Measurements from ENCODE around the gene AGAP1.

Gene AGAP1

DNA sequence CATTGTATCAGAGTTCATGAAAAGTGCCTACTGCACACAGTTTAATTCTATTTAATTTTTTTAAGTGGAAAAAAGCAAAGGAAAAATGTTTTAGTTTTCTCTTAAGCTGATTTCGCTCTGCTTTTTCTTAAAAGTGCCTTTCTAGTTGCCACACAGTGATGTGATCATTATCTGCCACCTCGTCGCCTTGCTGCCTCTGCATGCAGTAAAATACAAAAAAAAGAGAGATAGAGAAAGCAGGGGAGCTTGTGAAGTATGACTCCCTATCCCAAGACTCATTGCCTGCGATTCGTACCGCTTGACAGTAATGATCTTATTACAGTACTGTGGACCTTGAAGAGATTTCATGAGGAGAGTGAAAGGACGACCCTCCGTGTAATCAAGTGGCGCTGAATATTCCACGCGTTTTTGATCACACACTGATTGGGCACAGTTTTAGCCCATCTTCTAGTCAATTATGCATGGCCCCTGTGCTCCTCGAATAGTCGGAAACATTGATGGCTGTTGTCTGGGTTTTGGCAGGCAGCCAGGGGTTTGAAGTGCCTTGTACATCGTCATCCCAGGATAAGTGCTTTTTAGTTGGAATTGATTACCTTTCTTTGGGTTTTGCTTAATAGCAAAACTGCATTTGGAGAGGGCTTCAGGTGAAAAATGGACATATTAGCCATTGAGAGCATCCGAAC, 486.1 kb downstream of the AGAP1 start:
- DNase-seq (no peak), ATAC-seq (no peak)
- H3K27me3 Mint-ChIP-seq: peaks cover 8% of the 10 kb centered on the region
- no peak overlapping the region for H3K27ac Mint-ChIP-seq
- no peaks in the 10 kb centered on the region for H3K4me1 Mint-ChIP-seq
- H3K4me3 Mint-ChIP-seq: no peak overlapping the region
- no peaks in the 10 kb centered on the region for H3K9me3 Mint-ChIP-seq

DNA sequence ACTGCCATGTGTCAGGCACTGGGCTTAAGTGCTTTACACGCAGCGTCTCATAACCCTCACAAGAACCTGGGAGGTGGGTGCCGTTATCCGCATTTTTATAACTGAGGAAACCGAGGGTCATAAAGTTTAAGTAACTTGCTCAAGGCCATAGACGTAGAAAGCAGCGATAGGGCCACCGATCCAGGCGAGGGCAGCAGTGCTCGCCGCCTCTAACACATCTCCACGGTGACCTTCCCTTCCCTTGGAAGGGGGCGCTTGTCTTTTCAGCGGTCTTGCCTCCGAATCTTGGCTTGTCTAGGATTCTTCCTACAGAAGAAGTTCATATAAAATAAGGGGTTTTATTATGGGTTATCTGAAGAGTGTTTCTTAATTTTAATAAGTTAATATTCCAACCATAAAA, 487.8 kb downstream of the AGAP1 start:
- DNase-seq (no peak), ATAC-seq (no peak)
- peaks cover 19% of the 10 kb centered on the region for H3K27me3 Mint-ChIP-seq
- no peak overlapping the region for H3K27ac Mint-ChIP-seq
- H3K4me3 Mint-ChIP-seq: no peak overlapping the region
- peaks cover 0 to 8% of the 10 kb centered on the region in 2 donors for H3K9me3 Mint-ChIP-seq
- no peaks in the 10 kb centered on the region for H3K4me1 Mint-ChIP-seq

DNA sequence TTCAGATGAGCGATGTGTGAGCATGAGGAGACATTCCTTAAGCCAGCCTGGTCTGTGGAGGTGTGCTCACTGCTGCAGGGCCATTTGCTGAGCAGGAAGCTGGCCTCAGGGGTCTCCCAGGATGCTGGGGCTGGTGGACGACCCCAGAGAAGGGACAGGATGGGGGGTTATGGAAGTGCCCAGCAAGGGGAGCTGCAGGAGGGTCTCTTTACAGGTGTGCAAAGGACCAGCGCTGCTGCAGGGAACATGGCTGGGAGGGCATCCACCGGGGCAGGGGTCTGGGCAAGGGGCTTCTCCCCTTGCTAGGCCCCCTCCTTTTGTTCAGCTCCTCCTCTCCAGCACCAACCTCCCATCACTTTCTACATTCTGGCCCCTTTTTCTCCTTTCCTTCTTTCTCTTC, 489.2 kb downstream of the AGAP1 start:
- no peak overlapping the region for H3K27ac Mint-ChIP-seq
- H3K9me3 Mint-ChIP-seq: peaks cover 0 to 8% of the 10 kb centered on the region in 2 donors
- ATAC-seq (no peak), DNase-seq (no peak)
- no peak overlapping the region for H3K4me3 Mint-ChIP-seq
- H3K4me1 Mint-ChIP-seq: no peaks in the 10 kb centered on the region
- H3K27me3 Mint-ChIP-seq: peaks cover 29% of the 10 kb centered on the region

DNA sequence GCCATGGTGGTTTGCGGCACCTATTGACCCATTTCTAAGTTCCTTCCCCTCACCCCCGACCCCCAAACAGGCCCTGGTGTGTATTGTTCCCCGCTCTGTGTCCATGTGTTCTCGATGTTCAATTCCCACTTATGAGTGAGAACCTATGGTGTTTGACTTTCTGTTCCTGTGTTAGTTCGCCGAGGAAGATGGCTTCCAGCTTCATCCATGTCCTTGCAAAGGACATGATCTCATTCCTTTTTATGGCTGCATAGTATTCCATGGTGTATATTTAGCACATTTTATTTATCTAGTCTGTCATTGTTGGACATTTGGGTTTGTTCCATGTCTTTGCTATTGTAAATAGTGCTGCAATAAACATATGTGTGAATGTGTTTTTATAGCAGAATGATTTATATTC, 490.7 kb downstream of the AGAP1 start:
- Mint-ChIP-seq H3K27me3 (peaks cover 34% of the 10 kb centered on the region), H3K27ac (no peak overlapping the region), H3K9me3 (peaks cover 0 to 18% of the 10 kb centered on the region in 2 donors), H3K4me3 (no peak overlapping the region), H3K4me1 (no peaks in the 10 kb centered on the region)
- ATAC-seq: no peak
- no peak for DNase-seq

DNA sequence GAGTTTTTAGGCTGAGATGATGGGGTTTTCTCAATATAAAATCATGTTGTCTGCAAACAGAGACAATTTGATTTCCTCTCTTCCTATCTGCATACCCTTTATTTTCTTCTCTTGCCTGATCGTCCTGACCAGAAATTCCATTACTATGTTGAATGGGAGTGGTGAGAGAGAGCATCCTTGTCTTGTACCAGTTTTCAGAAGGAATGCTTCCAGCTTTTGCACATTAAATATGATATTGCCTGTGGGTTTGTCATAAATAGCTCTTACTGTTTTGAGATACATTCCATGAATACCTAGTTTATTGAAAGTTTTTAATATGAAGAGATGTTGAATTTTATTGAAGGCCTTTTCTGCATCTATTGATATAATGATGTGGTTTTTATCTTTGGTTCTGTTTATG, 492.5 kb downstream of the AGAP1 start:
- no peak overlapping the region for H3K27ac Mint-ChIP-seq
- H3K27me3 Mint-ChIP-seq: peaks cover 35% of the 10 kb centered on the region
- ATAC-seq (no peak), DNase-seq (no peak)
- no peaks in the 10 kb centered on the region for H3K4me1 Mint-ChIP-seq
- H3K4me3 Mint-ChIP-seq: no peak overlapping the region
- H3K9me3 Mint-ChIP-seq: peaks cover 0 to 20% of the 10 kb centered on the region in 2 donors

DNA sequence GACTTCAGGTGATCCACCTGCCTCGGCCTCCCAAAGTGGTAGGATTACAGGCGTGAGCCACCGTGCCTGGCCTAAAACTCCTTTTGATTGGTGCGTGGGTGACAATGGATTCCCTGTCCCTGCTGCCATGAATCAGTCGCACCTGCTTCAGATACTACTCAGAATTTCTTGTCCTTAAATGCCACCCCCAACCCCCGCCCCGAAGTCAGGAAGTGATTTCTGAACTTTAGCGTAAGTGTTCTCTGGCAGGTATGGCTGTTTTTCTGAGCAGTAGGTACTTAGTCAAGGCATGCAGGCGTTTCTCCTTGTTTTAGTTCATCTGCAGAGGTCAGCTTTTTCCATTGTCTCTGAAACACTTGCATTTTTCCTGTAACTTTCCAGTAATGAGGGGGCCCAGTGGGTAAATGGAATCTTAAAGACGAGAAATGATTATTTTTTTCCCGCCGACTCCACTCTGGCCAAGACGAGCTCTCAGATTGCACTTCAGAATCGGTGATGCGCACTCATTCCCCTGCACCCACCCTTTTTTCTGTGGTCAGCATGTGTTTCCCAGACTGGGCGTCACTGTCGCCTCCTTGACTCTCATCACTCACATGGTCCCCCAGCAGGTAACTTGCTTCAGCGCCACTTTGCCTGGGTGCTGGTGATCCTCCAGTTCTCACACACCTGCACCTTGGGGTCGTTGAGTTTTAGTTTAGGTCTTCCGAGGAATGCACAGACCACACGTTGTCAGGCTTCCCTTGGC, 494.6 kb downstream of the AGAP1 start:
- peaks cover 0 to 20% of the 10 kb centered on the region in 2 donors for H3K9me3 Mint-ChIP-seq
- DNase-seq (no peak), ATAC-seq (no peak)
- no peak overlapping the region for H3K27ac Mint-ChIP-seq
- no peak overlapping the region for H3K4me3 Mint-ChIP-seq
- no peaks in the 10 kb centered on the region for H3K4me1 Mint-ChIP-seq
- H3K27me3 Mint-ChIP-seq: peaks cover 35% of the 10 kb centered on the region

DNA sequence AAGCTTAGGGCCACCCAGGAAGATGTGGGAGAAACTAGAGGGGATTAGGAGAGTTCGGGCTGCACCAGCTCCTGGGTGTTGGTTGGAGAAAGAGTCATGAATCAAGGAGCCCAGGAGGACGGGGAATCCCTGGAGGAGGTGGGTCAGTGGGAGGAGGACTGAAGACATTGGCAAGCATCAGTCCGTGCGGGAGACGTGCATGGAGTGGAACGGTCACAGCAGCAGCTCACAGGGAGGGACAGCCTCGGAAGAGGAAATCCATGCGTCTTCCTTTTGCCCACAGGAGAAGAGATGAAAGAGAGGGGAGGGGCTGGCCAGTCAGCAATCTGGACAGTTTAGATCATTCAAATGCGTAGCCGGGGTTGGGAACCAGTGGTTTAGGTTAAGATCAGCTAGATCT, 495.7 kb downstream of the AGAP1 start:
- H3K4me3 Mint-ChIP-seq: no peak overlapping the region
- DNase-seq (no peak), ATAC-seq (no peak)
- H3K4me1 Mint-ChIP-seq: no peaks in the 10 kb centered on the region
- peaks cover 35% of the 10 kb centered on the region for H3K27me3 Mint-ChIP-seq
- peaks cover 0 to 20% of the 10 kb centered on the region in 2 donors for H3K9me3 Mint-ChIP-seq
- H3K27ac Mint-ChIP-seq: no peak overlapping the region

DNA sequence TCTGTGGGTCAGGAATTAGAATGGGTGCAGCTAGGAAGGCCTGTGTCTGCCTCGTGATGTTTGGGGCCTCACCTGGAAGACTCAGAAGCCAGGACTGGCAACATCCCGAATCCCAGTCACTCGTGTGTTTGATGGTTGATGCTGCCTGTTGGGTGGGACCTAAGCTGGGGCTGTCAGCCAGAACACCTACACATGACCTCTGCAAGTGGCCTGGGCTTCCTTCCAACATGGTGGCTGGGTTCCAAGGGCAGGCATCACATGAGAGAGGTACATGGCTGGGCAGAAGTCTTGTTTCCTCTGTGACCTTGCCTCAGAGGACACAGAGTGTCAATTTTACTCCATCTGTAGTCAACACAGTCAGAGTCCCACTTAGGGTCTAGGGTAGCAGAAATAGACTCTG, 496.5 kb downstream of the AGAP1 start:
- ATAC-seq (no peak), DNase-seq (no peak)
- H3K27ac Mint-ChIP-seq: no peak overlapping the region
- H3K27me3 Mint-ChIP-seq: peaks cover 35% of the 10 kb centered on the region
- no peak overlapping the region for H3K4me3 Mint-ChIP-seq
- H3K9me3 Mint-ChIP-seq: peaks cover 0 to 20% of the 10 kb centered on the region in 2 donors
- H3K4me1 Mint-ChIP-seq: no peaks in the 10 kb centered on the region

DNA sequence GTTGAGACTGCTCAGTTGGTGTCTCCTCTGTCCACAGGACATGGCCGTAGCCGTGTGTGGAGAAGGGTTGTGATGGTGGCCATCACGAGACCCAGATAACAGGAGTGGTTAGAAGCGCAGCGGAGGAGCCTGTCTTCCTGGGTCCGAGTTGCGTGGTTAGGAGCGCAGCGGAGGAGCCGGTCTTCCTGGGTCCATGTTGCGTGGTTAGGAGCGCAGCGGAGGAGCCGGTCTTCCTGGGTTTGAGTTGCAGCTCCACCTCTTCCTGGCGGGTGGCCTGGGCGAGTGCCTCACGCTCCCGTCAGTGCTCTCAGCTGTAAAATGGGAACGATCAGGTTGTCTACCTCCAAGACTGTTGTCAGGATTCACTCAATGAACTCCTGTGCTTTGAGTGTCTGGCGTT, 498.2 kb downstream of the AGAP1 start:
- ATAC-seq (no peak), DNase-seq (no peak)
- H3K9me3 Mint-ChIP-seq: peaks cover 0 to 12% of the 10 kb centered on the region in 2 donors
- H3K27me3 Mint-ChIP-seq: peaks cover 23% of the 10 kb centered on the region
- no peak overlapping the region for H3K4me3 Mint-ChIP-seq
- H3K4me1 Mint-ChIP-seq: no peaks in the 10 kb centered on the region
- no peak overlapping the region for H3K27ac Mint-ChIP-seq

DNA sequence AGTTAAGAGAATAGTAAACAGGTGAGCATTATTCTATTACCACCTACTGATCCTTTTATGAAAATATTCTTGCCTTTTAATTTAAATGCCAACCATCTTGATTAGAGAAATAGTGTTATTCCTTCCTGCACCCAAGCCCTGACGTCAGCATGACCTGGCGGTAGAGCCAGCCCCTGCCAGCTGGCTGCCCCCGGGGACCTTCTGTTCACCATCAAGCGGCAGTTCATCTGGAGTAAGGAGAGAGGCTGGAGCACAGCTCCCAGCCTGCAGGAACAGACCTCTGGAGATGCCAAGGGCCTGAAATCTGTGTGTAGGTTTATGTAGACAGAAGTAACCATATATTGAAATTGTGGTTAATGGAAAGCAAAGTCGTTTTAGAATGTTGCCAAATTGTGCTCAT, 502.6 kb downstream of the AGAP1 start:
- no peak overlapping the region for H3K4me3 Mint-ChIP-seq
- no peak for DNase-seq
- ATAC-seq: no peak
- H3K27me3 Mint-ChIP-seq: peaks cover 8% of the 10 kb centered on the region
- H3K9me3 Mint-ChIP-seq: peaks cover 0 to 9% of the 10 kb centered on the region in 2 donors
- H3K4me1 Mint-ChIP-seq: no peaks in the 10 kb centered on the region
- H3K27ac Mint-ChIP-seq: no peak overlapping the region

DNA sequence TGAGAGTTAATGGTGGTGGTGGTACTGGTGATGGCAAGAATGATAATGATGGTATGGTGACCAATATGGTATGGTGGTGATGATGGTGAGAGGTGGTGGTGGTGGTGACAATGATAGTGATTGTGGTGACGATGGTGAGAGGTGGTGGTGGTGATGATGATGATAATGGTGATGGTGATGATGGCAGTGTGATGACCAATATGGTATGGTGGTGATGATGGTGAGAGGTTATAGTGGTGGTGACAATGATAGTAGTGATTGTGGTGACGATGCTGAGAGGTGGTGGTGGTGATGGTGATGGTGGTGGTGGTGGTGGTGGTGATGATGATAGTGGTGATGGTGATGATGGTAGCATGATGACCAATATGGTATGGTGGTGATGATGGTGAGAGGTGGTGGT, 505.2 kb downstream of the AGAP1 start:
- Mint-ChIP-seq H3K9me3 (peaks cover 0 to 9% of the 10 kb centered on the region in 2 donors), H3K4me1 (no peaks in the 10 kb centered on the region), H3K27me3 (peaks cover 8% of the 10 kb centered on the region), H3K4me3 (no peak overlapping the region), H3K27ac (no peak overlapping the region)
- ATAC-seq (no peak), DNase-seq (no peak)

DNA sequence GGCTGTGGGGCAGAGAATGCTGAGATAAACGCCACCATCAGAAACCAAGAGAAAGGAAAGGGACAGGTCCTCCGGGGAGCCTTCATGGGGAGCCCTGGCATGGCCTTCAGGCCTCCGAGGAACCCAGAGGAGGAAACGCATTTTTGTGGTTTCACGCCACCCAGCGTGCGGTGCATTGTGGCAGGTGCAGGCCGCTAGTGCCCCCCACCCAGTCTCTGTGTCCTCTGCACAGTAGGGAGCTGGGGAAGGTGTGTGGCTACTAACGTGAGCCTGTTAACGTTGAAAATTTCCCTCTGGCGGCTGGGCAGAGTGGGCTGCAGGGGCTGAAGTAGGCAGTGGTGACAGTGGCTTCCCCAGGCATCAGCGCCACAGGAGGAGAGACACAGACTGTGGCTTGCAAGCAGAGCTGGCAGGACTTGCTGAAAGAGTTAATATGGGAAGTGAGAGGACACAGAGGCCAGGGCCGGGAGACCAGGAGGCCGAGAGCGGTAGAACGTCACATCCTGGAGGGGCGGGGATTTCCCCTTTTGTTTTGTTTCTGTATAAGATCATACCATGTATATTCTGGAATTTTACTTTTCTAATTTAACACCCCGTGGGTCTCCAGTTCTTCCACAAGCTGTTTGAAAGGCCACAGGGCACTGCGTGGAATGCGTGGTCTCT, 507.5 kb downstream of the AGAP1 start:
- Mint-ChIP-seq H3K27me3 (peaks cover 15% of the 10 kb centered on the region), H3K4me3 (no peak overlapping the region), H3K27ac (no peak overlapping the region), H3K4me1 (no peaks in the 10 kb centered on the region), H3K9me3 (peaks cover 0 to 9% of the 10 kb centered on the region in 2 donors)
- DNase-seq (no peak), ATAC-seq (no peak)

DNA sequence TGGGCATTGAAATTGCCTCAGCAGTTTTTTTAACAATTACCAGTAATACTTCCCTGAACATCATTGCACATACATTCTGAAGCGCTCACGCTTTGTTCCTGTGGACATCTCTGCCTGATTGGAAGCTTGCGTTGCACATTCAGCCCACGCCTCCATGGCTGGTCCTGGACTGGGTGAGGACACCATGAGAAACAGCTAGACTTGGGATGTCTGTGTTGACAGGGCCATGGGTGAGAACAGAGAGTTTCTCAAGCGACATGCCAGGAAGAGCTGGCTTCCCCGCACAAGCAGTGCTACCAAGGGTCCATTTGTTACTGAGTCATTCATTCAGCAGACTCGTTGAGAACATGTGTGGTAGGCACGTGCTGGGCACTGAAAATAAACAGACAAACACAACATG, 508.0 kb downstream of the AGAP1 start:
- ATAC-seq (no peak), DNase-seq (no peak)
- H3K27me3 Mint-ChIP-seq: peaks cover 15% of the 10 kb centered on the region
- H3K27ac Mint-ChIP-seq: no peak overlapping the region
- peaks cover 0 to 9% of the 10 kb centered on the region in 2 donors for H3K9me3 Mint-ChIP-seq
- no peaks in the 10 kb centered on the region for H3K4me1 Mint-ChIP-seq
- H3K4me3 Mint-ChIP-seq: no peak overlapping the region

DNA sequence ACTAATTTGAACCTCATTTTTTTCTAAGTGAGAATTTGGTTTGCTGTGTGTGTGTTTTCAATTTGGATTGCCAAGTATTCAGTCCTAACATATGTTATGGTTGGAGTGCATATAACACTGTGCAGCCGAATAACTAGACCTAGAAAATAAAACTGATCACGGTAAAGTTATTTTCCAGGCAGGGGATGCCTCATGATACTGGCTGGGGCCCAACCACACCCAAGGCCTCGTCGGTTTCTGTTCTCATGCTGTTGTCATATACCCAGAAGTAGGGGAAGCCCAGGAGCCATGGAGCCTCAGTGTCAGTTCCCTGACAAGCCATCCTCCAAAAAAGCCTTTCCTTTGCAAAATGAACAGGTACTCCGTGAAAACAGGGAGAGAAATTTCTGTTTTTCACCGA, 514.2 kb downstream of the AGAP1 start:
- Mint-ChIP-seq H3K9me3 (no peaks in the 10 kb centered on the region), H3K27me3 (peaks cover 7% of the 10 kb centered on the region), H3K27ac (no peak overlapping the region), H3K4me1 (no peaks in the 10 kb centered on the region), H3K4me3 (no peak overlapping the region)
- DNase-seq (no peak), ATAC-seq (no peak)

DNA sequence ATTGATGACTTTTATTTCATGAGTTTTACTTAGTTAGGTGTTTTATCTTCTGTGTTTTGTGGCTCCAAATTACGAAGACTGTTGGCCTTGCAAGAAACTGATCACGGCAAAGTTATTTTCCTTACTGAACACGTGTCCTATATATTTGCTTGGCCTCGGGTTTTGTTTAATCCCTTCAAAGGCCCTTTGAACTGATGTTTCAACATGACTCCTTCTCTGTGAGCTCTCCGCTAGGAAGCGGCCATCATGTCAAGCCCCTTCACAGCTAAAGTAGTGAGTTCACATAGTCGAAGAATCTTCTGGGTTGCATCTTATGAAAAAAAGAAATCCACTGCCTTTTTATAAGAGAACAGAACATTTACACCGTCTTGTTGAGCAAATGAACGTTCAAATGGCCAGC, 515.0 kb downstream of the AGAP1 start:
- no peaks in the 10 kb centered on the region for H3K4me1 Mint-ChIP-seq
- ATAC-seq: no peak
- H3K27ac Mint-ChIP-seq: no peak overlapping the region
- peaks cover 10% of the 10 kb centered on the region for H3K27me3 Mint-ChIP-seq
- H3K4me3 Mint-ChIP-seq: no peak overlapping the region
- DNase-seq: no peak
- no peaks in the 10 kb centered on the region for H3K9me3 Mint-ChIP-seq
